Measurements from ENCODE around the gene ENOX2. TPM values are rescaled to one million over a fixed set of nuclear protein-coding genes. Genes with fewer than 3 reads are reported as not detected.

The ENOX2 gene
- total and polyA plus RNA-seq, 2 of the 13 experiments (the other 11 are each of a cell fraction or from before 2014, with no cell fraction given), result 5.9 to 8.5 TPM

- Histone ChIP-seq H3K9ac (ENCODE audit: insufficient read depth, low read depth, low read length) (no peak overlapping the region), H3K36me3 (replicated peaks in 1 of 2; ENCODE audit: control insufficient read depth in 1 of 2, insufficient read depth in 2 of 2, low read length in 2 of 2) (no peaks in the 10 kb centered on the region), H3K4me3 (replicated peaks in 1 of 3; ENCODE audit: insufficient read depth in 1 of 3, low read depth in 2 of 3, low read length in 3 of 3) (no peak overlapping the region), H3K4me2 (ENCODE audit: low read depth, low read length) (no peak overlapping the region), H3K27ac (ENCODE audit: extremely low read length, insufficient read depth, low read length) (no peak overlapping the region), H2AFZ (ENCODE audit: low read length) (no peak overlapping the region), H3K27me3 (ENCODE audit: control insufficient read depth in 1 of 2, insufficient read depth in 2 of 2, low read length in 2 of 2) (no peaks in the 10 kb centered on the region), H3K4me1 (ENCODE audit: insufficient read depth, low read length) (peaks cover 7% of the 10 kb centered on the region; the same call in 1 of the 2 replicates), H4K20me1 (ENCODE audit: insufficient read depth, low read length) (no peaks in the 10 kb centered on the region), H3K9me3 (ENCODE audit: low read length) (no peaks in the 10 kb centered on the region), H3K79me2 (ENCODE audit: insufficient read depth, low read length) (no peaks in the 10 kb centered on the region)
- no peak for TF ChIP-seq ZNF160 (CRISPR knock-in tag; IDR thresholded peaks at IDR 0.05)
- no peak for TF ChIP-seq ZNF550 (CRISPR knock-in tag; IDR thresholded peaks at IDR 0.05; ENCODE audit: borderline replicate concordance)
- TF ChIP-seq ZNF484 (CRISPR knock-in tag; IDR thresholded peaks at IDR 0.05; ENCODE audit: borderline replicate concordance, low read depth), result no peak
- TF ChIP-seq FOXM1 (CRISPR knock-in tag; IDR thresholded peaks at IDR 0.05), result no peak
- 87% methylated on average over 1 of the region's 1 CpG for WGBS (ENCODE audit: low lambda C conversion rate)
- ATAC-seq (no peak), DNase-seq (ENCODE audit: low spot score) (no peak), FAIRE-seq (no peak)
- intact Hi-C loops (cut with micrococcal nuclease; ENCODE audit: unreplicated experiment), result no loop called here
- in situ Hi-C loops (cut with HindIII; ENCODE audit: extremely low pct_ligation_motif_present, low pct_unique_long_range_greater_than_20kb), result no loop called here
- POLR2A ChIA-PET, result no interaction called here
- CTCF ChIA-PET (ENCODE audit: low intra/inter-chr PET ratio, low total read pairs), result no interaction called here
- BruUV-seq (replicated peaks), result no TSS peak
These were observed 7.0 kb downstream of the ENOX2 start for GRCh38 chrX:130896026-130896425.

GRCh38 chrX:130895299-130895698 is 7.7 kb downstream of the ENOX2 start:
- ChIA-PET CTCF (ENCODE audit: low intra/inter-chr PET ratio, low total read pairs) (no interaction called here), POLR2A (no interaction called here)
- no peak for TF ChIP-seq GRHL1 (CRISPR knock-in tag; conservative IDR thresholded peaks at IDR 0.05)
- TF ChIP-seq PATZ1 (CRISPR knock-in tag; IDR thresholded peaks at IDR 0.05), result no peak
- TF ChIP-seq EZH2 (conservative IDR thresholded peaks at IDR 0.05; ENCODE audit: low read depth, low read length), result no peak
- TF ChIP-seq ZNF569 (CRISPR knock-in tag; IDR thresholded peaks at IDR 0.05; ENCODE audit: borderline replicate concordance), result no peak
- no peak for TF ChIP-seq ZNF20 (CRISPR knock-in tag; IDR thresholded peaks at IDR 0.05)
- no peak for TF ChIP-seq ZNF768 (CRISPR knock-in tag; IDR thresholded peaks at IDR 0.05)
- TF ChIP-seq DMAP1 (CRISPR knock-in tag; IDR thresholded peaks at IDR 0.05), result no peak
- no peak overlapping the region for H3K9ac ChIP-seq (ENCODE audit: insufficient read depth, low read depth, low read length)
- no peaks in the 10 kb centered on the region for H3K79me2 ChIP-seq (ENCODE audit: insufficient read depth, low read length)
- no peak overlapping the region for H2AFZ ChIP-seq (ENCODE audit: low read length)
- H3K4me3 ChIP-seq (replicated peaks in 1 of 3; ENCODE audit: insufficient read depth in 1 of 3, low read depth in 2 of 3, low read length in 3 of 3), result no peak overlapping the region
- intact Hi-C loops (cut with micrococcal nuclease; ENCODE audit: unreplicated experiment), result no loop called here
- no peaks in the 10 kb centered on the region for H3K36me3 ChIP-seq (replicated peaks in 1 of 2; ENCODE audit: control insufficient read depth in 1 of 2, insufficient read depth in 2 of 2, low read length in 2 of 2)
- WGBS (ENCODE audit: low lambda C conversion rate), result 100% methylated on average over 2 of the region's 2 CpGs
- no peaks in the 10 kb centered on the region for H4K20me1 ChIP-seq (ENCODE audit: insufficient read depth, low read length)
- no peak overlapping the region for H3K27ac ChIP-seq (ENCODE audit: extremely low read length, insufficient read depth, low read length)
- peaks cover 7% of the 10 kb centered on the region; the same call in 1 of the 2 replicates for H3K4me1 ChIP-seq (ENCODE audit: insufficient read depth, low read length)
- H3K4me2 ChIP-seq (ENCODE audit: low read depth, low read length), result no peak overlapping the region
- FAIRE-seq (no peak), DNase-seq (ENCODE audit: low spot score) (no peak), ATAC-seq (no peak)
- H3K27me3 ChIP-seq (ENCODE audit: control insufficient read depth in 1 of 2, insufficient read depth in 2 of 2, low read length in 2 of 2), result no peaks in the 10 kb centered on the region
- H3K9me3 ChIP-seq (ENCODE audit: low read length), result no peaks in the 10 kb centered on the region
- BruUV-seq (replicated peaks), result no TSS peak
- in situ Hi-C loops (cut with HindIII; ENCODE audit: extremely low pct_ligation_motif_present, low pct_unique_long_range_greater_than_20kb), result no loop called here

All from HepG2 (cell line).